Activated CD4-positive, alpha-beta T cell treated with anti-CD3 and anti-CD28 coated beads for 48 hours (primary cell): ENCODE measurements around the gene SYCE3.
A peak's percentile ranks its signal among the peaks of the same experiment; 100 is the strongest.
"Not testable (repeated sequence)": the region's sequence is repeated elsewhere in the genome, so short reads cannot be mapped to it uniquely, and the experiment has no call there.

Source experiments
- DNase-seq: peaks from one replicate; pipeline ENCODE4 v3.0.0-alpha.2; 2020

Gene SYCE3

DNA sequence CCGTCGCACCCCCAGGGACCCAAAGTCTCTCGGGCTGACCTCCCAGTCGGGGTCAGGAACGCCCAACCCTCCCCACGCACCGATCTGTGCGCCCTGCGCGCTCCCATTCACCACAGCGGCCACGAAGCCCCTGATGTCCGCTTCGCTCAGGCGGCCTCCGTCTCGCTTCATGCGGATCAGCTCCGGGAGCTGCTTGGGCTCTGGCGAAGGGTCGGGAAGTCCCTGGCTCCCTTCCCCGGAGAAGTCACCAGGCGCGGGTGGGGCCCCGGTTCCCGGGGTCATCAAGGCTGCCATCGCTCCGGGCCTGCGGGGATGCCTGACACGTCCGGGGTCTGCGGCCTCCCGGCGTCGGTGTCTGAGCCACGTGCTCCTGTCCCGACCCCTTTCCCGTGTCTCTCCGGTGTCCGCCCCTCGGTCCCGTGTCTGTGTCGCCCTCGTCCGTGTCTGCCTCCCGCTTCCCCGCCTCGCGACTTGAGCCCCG lies 33.3 kb downstream of the SYCE3 start:
- DNase-seq: no peak

DNA sequence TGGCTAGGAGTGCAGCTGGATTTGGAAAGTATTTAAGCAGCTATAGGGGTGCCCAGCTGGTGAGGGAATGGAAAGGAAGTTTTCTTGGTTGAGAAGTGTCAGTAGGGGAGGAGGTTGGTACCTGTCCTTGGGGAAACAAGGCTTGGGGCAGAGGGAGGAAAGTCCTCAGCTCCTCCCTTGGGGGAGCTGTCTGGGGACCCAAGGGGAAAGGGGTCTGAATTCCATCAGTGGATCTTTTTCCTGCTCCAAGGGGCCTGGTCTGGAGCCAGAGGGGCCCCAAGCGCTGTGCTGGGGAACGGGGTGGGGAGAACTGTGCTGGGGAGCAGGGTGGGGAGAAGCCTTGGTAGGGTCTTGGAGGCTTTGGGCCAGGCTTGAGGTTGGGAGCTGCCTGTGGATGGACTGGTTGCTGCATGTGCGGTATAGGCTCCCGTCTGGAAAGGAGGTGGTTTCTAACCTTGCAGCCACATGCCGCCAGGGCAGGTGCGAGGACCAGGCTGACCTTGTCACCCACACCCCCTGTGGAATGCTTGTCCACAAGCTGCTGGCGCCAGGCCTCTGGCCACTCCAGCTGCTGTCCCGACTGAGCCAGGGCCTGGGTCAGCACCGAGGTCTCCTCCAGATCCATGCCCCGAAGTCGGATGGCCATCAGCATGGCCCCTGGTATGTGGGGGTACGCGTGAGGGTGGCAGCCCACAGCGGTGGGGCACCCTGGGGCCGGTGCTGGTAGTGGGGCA lies 33.9 kb downstream of the SYCE3 start:
- DNase-seq: no peak

DNA sequence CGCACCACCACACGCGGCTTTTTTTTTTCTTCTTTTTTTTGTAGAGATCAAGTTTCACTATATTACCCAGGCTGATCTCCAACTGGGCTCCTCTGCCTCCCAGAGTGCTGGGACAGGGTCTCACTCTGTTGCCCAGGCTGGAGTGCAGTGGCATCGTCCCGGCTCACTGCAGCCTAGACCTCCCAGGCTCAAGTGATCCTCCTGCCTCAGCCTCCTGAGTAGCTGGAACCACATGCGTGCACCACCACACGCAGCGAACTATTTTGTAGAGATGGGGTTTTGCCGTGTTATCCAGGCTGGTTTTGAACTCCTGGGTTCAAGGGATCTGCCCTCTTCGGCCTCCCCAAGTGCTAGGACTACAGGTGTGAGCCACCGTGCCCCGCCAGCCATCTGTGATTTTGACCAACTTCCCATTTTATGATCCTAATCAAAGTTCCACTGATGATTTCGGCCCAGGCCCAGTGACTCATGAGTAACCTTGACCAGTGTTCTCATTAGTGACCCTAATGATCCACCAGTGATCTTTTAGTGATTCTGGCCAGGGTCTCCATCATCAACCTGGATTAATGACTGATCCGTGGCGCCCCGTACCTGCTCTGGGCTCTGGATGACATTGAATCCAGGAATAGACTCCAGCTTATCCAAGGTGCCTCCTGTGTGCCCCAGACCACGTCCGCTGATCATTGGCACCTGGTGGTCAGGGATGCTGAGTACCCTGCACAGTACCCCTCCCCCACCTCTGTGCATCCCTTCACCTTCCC lies 34.6 kb downstream of the SYCE3 start:
- no peak for DNase-seq

DNA sequence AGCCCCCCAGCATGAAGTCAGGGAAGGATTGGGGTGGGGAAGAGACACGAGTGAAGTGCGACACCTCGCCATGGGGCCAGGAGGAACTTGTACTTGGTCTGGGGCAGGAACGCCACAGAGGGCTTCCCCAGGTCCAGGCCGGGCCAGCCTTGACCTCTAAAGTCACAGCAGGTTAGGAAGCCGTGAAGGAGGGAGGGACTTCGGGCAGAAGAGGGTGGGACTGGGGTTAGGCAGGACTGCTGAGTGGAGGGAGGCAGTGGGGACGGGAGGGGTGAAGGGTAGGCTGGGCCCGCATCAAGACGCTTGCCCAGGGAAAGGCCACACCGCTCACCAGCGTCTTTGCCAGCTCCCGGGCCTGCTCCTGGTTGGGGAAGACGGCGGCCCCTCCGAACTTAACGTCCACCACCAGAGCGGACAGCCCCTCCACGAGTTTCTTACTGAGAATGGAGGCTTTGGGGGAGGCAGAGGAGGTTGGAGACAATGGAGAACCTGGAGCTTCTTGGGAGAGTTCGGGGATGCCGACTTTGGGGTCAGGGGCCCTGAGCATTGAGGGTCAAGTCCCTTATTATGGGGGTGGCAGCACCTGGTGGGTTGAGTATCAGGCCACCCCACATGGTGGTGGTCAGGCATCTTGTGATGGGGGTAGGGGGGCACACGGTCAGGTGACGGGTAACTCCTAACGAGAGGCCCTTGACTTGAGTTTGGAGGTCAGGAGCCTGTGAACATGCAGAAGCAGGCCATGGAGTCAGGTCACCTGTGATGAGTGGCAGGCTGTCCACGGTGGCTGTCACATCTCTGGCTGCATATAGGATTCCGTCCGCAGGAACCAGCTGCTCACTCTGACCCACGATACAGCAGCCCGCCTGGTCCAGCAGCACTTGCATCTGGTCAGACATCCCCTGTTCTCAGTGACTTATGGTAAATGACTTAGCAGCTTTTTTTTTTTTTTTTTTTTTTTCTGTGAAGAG lies 35.6 kb downstream of the SYCE3 start:
- DNase-seq: peak; percentile 67

DNA sequence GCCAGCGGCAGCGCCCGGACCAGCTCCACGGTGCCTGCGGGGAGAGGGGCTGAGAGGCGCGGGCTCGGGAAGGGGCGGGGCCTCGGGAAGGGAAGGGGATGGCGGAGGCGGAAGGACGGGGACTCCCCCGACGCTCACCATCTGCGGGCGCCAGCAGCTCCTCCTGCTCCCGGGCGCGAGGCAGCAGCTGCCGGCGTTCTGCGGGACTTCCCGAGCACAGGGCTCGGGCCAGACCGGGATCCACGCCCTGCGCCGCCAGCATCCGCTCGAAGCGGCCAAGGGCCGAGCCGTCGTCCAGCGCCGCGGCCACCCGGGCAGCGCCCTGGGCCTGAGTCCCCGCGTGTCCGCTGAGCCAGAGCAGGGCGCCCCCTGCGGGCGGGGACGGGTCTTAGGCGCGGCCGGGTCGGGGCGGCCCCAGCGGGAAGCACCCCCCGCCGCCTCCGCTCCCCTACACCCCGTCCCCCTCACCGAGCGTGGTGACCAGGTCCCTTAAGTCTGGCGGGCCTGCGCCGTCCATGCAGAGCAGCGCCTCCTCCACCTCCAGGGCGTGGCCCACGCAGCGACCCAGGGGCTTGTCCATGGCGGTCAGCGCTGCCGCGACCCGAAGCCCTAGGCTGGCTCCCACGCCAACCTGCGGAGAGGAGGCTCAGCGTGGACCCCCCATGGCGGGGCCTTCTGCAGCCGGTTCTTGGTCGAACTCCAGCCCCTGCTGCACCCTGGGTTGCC lies 36.4 kb downstream of the SYCE3 start:
- DNase-seq: peak; percentile 93

DNA sequence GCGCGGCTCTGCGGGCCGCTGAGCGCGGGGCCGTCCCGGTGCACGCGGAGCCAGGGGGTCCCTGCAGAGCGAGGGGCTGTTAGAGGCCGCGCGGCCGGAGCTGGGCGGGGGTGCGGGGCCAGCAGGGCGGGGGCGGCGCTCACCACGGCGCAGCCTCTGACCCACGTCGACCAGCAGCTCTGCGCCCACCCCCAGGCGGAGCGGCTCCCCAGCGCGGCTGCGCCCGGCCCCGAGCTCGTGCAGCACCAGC lies 36.9 kb downstream of the SYCE3 start:
- no peak for DNase-seq

DNA sequence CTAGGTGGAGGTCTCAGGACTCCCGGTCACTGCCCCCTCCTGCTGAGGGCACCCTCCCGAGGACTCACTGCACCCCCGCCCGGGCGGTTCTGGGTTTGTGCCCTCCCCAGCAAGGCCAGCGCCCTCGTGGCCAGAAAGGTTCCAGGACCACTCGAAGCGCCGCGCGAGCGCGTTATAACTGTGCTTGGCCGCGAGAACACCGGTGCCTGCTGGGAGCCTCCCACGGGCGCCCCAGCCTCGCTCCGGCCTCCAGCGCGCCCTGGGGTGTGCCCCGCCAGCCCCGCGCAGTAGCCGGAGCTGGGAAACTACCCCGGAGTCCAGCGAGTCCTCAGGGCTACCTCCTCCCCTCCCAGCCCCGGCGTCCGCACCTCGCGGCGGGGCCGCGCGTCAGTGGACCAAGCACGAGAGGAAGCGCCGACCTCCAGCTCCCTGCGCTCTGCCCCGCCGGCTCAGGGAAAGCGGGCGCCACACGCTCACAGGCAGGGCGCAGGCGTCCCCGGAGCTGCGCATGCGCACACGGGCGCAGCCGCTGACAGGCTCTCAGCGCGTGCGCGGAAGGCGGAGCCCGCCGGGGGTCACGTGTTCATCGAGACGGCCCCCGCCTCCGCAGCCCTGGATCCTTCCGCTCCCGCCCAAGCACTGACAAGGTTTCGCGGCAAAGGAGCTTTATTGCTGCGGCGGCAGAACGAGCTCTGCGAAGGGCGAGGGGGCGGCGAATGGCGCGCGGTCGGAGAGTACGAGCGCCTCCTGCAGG lies 37.4 kb downstream of the SYCE3 start, which contains the start of gene SCO2:
TSS of gene SCO2 (minus strand) at position 495 of the 754 bp plus-strand sequence. CDS start 1,187 bp downstream, outside the sequence.
- peak; percentile 99 for DNase-seq

DNA sequence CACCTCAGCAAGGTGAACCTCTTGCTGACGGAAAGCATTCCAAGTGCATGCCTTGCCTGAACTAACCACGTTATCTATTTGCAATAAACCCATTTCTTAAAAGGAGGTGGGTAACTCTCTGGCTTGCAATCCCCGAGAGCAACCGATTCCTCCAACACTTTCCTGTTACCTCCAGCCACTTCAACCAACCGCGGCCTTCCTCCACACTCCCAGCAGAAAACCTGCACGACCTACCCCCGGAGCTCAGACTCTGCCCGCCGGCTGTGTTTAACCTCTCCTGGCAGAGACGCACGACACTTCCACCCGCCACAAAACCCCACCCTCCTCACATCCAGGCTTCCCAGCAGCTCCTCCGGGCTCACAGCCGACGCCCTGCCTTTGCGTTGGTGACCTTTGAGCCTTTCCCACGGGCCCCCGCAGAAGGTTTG lies 38.0 kb downstream of the SYCE3 start:
- no peak for DNase-seq

DNA sequence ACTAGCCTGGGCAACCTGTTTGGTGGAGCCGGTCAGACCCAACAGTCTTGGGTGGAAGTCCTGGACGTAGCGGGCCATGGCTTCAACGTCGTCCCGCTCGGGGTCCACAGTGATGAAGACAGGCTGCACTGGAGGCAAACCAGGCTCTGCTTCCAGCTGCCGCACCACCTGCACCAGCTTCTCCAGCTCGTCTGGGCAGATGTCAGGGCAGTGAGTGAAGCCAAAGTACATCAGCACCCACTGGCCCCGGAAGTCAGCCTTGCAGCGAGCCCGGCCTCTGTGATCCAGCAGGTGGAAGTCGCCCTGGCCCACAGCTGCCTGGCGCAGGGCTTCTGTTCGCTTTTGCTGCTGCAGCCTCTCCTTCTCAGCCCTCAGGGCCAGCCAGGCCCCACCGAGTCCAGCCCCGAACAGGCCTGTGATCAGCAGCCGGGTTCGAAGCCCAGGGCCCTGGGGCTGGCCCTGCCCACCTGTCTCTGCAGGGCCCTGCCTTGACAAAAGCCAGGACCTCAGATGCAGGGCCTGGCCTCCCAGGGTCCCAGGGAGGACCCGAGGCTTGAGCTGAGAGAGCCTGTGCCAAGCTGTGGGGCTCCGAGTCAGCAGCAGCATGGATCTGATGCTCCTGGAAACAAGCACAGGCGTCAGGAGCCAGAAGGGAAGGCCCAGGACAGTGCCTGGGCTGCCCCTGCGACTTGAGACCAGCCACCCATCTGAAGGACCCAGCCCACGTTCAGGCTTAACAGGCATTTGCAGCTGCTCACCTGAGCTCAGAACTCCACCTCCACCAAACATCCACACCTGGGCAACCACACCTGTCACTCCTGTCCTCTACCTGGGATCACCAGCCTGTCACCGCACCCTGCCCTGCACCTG lies 38.7 kb downstream of the SYCE3 start:
- no peak for DNase-seq

DNA sequence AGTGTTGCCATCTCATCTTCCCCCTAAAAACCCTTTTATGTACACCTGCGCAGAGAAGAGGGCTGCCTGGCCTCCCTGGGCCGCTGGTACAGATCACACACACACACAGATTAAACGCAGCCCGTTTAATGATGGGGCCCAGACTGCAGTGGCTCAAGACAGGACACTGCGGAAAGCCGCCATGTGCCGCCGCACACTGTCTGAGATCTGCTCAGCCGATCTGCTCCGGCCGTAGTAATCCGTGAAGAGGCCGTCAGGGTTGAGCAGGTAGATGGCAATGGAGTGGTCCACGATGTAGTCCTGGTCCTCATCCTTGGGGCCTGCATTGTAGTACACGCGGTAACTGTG lies 39.3 kb downstream of the SYCE3 start:
- no peak for DNase-seq

DNA sequence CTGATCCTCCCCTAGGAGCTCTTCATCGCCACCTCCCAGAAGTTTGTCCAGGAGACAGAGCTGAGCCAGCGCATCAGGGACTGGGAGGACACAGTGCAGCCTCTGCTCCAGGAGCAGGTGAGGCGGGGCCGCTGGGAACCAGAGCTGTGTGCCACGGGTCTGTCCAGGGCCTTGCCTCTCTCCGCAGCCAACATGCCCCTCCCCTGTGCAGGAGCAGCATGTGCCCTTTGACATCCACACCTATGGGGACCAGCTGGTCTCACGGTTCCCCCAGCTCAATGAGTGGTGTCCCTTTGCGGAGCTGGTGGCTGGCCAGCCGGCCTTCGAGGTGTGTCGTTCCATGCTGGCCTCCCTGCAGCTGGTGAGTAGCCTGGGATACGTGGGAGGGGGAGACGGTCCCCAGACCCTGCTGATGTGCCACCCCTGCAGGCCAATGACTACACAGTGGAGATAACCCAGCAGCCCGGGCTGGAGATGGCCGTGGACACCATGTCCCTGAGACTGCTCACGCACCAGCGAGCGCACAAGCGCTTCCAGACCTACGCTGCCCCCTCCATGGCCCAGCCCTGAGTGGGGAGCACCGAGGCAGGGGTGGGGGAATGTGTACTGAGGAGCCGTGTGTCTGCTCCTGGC lies 39.8 kb downstream of the SYCE3 start:
- no peak for DNase-seq

DNA sequence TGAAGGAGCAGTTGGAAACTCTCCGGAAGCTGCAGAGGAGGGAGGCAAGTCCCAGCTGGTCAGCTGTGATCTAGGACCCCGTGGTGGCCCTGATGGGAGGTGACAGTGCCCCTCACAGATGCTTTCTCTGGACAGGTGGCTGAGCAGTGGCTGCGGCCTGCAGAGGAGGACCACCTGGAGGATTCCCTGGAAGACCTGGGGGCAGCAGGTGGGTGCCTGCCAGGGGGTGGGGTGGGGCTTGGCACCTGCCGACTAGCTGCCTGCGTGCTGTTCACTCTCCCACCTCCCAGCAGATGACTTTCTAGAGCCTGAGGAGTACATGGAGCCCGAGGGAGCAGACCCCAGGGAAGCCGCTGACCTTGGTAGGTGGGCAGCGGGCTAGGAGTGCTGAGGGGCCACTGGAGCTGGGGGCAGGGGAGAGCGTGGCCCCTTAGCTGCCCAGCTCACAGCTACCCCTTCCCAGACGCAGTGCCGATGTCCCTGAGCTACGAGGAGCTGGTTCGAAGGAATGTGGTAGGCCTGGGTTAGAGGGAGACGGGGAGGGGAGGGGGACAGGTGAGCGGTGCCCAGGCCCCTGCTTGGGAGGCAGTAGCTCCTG lies 40.4 kb downstream of the SYCE3 start:
- DNase-seq: no peak

DNA sequence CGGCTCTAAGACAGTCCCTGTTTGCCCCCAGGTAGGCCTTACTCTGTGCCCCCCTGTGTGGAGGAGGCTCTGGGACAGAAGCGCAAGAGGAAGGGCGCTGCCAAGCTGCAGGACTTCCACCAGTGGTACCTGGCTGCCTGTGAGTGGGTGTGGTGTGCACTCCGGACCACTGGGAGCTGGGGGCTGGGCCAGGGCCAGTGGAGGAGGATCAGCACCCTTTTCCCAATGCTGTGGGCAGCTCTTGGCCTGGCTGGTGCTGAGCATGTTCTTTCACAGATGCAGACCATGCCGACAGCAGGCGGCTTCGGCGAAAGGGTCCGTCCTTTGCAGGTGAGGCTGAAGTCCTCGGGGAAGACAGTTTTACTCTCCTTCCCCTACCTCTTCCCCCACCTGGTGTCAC lies 41.0 kb downstream of the SYCE3 start:
- DNase-seq: no peak

DNA sequence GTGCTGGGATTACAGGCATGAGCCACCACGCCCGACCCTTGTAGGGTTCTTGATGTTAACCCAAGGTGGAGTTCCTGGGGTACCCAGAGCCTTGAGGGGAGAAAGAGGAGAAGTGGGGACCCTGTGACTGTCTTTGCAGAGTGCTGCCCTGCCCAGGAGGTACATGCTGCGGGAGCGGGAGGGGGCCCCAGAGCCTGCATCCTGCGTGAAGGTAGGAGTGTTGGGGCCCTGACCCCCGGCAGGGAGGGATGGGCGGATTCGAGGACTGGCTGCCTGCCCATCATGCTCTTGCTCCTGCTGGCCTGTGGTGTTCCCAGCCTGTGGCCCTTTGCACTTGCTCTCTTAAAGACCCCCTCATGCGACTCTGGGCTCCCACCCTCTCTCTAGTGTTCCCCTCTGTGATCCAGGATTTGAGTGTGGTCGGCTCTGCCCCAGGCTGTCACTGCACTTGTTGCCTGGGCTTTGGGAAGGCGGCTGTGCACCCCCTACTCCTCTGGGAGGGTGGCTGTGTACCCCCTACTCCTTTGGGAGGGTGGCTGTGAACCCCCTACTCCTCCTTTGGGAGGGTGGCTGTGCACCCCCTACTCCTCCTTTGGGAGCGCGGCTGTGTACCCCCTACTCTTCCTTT lies 41.8 kb downstream of the SYCE3 start:
- no peak for DNase-seq

DNA sequence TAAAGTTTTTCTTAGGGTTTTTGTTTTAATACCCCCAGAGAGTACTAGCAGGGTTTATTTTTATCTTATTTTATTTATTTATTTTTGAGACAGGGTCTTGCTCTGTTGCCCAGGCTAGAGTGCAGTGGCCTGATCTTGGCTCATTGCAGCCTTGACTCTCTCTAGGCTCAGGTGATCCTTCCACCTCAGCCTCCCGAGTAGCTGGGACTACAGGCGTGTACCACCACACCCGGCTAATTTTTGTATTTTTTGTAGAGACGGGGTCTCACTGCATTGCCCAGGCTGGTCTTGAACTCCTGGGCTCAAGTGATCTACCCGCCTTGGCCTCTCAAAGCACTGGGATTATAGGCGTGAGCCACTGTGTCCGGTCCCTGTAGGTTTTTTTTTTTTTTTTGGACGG lies 42.5 kb downstream of the SYCE3 start:
- not testable (repeated sequence) for DNase-seq

DNA sequence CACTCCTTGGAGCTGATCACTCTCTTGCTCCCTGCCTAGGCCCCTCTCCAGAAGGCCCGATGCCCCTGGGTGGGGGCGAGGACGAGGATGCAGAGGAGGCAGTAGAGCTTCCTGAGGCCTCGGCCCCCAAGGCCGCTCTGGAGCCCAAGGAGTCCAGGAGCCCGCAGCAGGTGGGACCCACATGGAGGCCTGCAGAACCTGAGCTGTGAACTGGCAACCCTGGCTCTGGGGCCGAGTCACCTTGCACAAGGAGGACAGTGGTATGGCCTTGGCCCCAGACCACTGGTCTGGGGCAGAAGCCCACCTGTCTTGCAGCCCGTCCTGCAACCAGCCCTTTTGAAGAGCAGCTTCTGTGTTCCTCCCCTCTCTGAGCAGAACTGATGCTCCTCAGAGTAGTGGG lies 43.6 kb downstream of the SYCE3 start:
- no peak for DNase-seq

DNA sequence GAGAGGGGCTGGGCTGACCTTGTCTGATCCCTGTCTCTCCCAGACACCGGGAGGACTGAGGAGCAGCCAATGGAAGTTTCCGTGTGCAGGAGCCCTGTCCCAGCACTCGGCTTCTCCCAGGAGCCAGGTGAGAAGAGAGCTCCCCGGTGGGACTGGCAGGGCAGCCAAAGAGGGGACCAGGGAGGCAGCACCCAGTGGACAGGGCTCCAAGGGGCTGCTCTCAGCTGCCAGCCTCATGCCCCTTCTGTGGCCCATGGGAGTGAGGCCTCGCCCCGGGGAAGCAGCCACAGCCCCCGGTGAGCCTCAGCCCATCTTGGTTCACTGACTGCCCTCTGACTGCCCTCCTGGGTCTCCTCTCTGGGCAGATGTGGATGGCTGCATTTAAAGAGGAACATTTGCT lies 44.1 kb downstream of the SYCE3 start:
- DNase-seq: no peak

DNA sequence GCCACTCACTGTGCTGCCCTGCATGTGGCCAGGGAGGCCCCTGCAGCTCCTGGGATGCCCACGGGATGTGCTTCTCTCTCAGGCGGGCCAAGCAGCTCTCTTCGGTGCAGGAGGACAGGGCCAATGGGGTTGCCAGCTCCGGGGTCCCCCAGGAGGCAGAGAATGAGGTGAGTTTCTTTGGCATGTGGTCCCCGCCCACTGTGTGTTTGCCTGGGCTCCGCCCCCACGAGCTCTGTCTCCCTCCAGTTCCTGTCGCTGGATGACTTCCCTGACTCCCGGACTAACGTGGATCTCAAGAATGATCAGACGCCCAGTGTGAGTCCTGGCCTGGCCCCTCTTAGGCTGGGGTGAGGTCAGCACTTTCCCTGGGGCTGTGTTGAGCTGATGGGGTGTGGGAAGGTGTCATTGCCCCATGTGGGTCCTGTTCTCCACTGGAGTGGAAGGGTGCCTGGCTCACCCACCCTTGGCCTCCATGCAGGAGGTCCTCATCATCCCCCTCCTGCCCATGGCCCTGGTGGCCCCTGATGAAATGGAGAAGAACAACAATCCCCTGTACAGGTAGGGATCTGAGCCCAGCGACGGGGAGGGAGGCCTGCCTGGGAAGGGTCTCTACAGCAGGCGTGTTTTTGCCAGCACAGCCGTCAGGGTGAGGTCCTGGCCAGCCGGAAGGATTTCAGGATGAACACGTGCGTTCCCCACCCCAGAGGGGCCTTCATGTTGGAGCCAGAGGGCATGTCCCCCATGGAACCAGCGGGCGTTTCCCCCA lies 45.0 kb downstream of the SYCE3 start:
- DNase-seq: no peak

DNA sequence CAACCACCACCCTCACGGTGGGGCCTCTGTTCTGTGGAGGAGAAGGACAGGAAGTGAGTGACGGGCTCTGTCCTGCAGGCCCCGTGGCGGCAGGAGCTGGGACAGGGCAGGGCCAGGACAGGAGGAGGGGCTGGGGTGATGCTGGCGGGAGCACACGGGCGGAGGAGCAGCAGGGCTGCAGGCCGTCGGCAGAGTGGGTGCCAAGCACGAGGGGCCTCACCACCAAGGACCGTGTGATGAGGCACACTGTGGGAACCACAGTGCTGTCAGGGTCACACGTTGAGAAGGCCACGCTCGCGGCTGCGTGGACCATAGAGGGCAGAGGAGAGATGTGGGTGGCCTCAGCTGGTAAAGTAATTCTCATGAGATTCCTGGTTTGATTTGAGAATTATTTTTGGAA lies 45.8 kb downstream of the SYCE3 start:
- no peak for DNase-seq
